IPS DF 4.7 (cell line): ENCODE data around the gene ANTKMT.

Source experiments
- DNase-seq: peaks from one replicate; pipeline ENCODE4 v3.0.0-alpha.2; 2013; ENCODE audit warnings: low spot score; ENCODE audit errors: extremely low read depth

The ANTKMT gene

DNA sequence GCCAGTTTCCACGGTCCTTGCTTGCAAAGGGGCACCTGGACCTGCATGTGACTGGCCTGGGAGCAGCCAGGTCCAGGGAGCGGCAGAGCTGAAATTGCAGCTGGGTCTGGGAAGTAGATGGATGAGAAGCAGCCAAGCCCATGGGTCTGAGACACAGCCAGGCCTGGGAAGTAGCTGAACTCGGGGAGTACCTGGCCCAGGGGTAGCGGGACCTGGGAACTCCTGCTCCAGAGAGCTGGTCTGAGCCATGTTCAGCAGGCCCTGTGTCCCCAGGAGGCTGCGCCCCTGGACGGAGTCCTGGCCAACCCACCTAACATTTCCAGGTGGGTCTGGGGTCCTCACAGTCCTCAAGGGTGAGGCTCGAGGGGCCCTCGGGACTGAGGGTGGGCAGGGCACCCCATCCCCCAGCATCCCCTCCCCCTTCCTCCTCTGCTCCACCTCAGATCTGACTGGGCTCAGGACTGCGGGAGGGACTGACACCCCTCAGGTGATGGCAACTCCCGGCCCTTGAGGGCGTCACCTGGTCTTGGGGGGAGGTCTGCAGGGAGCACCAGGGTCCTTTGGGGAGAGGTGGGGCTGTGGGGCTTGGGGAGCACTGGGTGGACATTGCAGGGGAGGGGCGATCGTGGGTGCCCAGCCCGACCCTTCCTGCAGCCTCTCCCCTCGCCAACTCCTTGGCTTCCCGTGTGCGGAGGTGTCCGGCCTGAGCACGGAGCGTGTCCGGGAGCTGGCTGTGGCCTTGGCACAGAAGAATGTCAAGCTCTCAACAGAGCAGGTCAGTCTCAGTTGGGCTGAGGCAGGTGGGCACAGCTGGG, 42.6 kb downstream of the ANTKMT start:
- no peak for DNase-seq

DNA sequence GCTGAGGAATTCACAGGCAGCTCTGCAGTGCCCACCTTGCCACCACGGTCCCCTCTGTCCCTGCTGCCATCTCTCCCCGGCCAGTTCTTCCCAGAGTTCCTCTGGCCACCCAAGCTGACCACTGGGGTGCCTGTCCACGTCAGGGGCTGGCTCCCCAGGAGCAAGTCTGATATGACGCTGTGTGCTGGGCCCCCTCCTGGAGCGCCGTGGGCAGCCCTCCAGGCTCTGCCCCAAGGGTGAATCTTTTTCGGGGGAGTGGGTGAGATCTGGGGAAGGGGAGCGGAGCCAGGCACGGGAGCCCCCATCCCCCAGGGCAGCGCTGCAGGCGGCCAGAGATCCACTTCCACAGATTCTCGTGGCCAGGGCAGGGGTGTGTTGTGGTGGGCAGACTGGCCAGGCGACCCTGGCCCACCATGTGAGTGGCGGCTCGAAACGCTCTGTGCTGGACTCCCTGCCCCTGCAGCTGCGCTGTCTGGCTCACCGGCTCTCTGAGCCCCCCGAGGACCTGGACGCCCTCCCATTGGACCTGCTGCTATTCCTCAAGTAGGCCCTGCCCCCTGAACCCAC, 43.3 kb downstream of the ANTKMT start:
- DNase-seq, result no peak

DNA sequence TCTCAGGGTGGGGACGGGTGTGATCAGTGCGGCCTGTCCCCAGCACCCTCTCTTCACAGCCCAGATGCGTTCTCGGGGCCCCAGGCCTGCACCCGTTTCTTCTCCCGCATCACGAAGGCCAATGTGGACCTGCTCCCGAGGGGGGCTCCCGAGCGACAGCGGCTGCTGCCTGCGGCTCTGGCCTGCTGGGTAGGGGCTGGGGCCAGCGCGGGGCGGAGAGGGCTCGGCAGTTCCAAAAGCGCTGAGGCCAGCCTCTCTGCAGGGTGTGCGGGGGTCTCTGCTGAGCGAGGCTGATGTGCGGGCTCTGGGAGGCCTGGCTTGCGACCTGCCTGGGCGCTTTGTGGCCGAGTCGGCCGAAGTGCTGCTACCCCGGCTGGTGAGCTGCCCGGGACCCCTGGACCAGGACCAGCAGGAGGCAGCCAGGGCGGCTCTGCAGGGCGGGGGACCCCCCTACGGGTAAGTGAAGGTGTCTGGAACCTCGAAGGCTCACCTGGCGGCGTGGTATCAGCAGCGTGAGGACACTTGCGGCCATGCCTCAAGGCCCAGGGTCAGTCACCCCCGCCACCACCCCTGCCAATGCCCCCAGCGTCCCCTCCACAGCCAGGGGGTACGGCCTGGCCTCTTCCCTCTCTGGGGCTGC, 44.0 kb downstream of the ANTKMT start:
- no peak for DNase-seq

DNA sequence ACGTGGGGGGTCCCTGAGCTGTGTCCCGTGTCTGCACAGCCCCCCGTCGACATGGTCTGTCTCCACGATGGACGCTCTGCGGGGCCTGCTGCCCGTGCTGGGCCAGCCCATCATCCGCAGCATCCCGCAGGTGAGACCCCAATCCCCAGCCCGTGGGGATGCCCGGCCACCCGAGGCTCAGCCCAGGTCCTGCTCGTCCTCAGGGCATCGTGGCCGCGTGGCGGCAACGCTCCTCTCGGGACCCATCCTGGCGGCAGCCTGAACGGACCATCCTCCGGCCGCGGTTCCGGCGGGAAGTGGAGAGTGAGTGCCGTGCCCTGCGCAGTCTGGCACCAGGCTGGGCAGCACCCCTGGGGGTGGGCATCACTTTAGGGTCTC, 44.5 kb downstream of the ANTKMT start:
- DNase-seq, result no peak

DNA sequence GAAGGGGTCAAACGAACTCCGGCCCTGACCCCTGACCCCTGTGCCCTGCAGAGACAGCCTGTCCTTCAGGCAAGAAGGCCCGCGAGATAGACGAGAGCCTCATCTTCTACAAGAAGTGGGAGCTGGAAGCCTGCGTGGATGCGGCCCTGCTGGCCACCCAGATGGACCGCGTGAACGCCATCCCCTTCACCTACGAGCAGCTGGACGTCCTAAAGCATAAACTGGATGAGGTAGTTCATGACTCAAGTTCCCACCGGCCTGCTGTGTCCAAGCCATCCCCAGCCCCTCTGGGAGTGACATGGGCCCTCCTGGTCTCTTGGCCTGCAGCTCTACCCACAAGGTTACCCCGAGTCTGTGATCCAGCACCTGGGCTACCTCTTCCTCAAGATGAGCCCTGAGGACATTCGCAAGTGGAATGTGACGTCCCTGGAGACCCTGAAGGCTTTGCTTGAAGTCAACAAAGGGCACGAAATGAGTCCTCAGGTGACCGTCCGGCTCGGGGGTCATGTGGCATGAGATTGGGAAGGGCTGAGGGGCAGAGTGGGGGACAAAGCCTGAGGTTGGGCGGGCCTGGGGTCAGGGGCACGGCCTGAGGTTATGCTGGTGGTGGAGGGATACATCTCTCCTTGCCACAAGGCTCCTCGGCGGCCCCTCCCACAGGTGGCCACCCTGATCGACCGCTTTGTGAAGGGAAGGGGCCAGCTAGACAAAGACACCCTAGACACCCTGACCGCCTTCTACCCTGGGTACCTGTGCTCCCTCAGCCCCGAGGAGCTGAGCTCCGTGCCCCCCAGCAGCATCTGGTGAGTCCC, 45.3 kb downstream of the ANTKMT start:
- DNase-seq, result no peak

DNA sequence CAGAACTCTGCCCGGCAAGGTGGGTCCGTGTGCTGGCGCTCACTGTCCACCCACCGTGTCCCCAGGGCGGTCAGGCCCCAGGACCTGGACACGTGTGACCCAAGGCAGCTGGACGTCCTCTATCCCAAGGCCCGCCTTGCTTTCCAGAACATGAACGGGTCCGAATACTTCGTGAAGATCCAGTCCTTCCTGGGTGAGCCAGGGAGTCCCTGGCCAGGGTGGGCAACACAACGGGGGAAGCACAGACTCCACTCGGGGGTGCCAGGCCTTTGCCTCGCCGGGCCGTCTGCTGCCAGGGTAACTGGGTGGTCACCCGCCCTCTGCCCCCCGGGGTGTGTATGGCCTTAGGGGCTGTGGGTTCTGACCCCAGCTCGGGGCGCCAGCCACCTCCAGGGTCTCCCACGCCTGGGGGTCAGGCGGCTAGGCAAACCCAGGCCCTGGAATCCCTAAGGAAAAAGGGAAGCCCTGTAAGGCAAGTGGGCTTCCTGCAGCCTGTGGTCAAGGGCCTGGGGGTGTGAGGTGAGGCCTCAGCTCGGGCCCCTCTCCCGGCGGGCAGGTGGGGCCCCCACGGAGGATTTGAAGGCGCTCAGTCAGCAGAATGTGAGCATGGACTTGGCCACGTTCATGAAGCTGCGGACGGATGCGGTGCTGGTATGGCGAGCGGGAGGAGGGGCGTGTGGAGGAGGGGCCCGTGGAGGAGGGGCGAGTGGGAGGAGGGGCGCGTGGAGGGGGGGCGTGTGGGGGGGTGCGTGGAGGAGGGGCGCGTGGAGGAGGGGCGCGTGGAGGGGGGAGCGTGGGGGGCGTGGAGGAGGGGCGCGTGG, 46.1 kb downstream of the ANTKMT start:
- no peak for DNase-seq

DNA sequence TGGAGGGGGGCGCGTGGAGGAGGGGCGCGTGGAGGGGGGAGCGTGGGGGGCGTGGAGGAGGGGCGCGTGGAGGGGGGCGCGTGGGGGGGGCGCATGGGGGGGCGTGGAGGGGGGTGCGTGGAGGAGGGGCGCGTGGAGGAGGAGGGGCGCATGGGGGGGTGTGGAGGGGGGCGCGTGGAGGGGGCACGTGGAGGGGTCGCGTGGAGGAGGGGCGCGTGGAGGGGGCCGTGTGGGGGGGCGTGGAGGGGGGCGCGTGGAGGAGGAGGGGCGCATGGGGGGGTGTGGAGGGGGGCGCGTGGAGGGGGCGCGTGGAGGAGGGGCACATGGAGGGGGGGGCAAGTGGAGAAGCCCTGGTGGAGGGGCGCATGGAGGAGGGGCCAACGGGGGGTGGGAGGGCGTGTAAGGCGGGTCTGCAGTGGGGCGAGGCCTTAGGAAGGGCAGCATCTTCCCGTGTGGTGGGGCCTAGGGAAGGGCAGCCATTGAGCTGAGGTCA, 46.8 kb downstream of the ANTKMT start:
- DNase-seq, result no peak

DNA sequence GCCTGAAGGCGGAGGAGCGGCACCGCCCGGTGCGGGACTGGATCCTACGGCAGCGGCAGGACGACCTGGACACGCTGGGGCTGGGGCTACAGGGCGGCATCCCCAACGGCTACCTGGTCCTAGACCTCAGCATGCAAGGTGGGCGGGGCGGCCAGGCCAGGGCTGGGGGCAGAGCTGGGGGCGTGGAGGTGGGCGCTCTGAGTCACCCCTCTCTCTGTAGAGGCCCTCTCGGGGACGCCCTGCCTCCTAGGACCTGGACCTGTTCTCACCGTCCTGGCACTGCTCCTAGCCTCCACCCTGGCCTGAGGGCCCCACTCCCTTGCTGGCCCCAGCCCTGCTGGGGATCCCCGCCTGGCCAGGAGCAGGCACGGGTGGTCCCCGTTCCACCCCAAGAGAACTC, 47.5 kb downstream of the ANTKMT start:
- DNase-seq, result no peak

DNA sequence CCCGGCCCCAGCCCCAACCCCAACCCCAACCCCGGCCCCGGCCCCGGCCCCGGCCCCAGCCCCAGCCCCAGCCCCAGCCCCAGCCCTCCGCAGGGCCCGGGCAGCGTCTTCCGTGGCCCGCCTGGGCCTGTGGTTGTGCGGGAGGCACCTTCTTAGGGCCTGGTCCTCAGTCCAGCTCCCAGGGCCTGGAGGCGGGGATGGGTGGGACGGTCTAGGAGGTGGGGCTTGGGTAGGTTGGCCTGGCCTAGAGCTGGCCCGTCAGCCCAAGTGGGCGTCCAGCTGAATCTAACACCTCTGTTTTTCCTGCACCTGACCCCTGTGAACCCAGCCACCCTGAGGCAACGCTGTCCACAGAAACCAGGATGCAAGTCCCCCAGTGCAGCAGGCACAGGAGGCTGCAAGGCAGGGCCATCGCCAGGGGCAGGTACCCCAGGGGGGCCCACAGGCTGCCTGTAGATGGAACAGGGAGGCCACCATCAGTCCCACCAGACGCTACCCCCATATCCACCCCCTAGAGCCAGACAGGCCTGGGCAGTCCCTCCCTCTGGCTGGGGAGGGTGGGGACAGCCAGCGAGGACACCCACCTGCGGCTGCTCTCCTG, 48.3 kb downstream of the ANTKMT start:
- DNase-seq, result no peak

DNA sequence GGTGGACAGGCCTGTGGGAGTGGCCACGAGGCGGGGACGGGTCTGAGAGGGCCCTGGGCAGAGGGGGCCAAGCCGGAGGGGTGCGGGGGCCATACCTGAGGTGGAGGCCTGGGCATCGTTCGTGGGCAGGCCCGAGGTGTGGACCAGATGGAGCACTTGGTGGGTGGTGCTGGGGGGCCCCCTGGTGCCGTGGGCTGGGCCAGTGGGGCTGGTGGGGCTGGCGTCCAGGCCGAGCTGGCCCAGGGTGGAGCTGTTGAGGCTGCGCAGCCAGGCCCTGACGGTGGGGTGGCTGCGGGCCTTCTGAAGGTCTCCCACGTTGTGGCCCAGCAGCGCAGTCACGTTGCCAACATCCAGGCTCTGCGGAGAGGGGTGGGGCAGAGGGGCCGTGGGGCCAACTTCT, 49.0 kb downstream of the ANTKMT start:
- DNase-seq, result no peak

DNA sequence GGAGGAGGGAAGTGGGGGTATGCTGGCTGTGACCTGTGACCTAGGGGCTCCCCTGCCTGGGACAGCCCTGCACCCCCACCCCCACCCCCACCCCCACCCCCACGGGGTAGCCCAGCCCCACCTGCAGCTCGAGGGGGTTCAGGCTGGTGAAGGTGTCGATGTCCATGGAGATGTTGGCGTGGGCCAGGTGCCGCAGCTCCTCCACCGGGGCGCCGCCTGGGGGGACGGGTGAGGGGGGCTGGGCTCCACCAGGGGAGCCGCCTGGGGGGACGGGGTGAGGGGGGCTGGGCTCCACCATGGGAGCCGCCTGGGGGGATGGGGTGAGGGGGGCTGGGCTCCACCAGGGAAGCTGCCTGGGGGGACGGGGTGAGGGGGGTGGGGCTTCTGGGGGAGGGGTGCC, 49.5 kb downstream of the ANTKMT start:
- no peak for DNase-seq
